ENCODE measurements around the gene FAM50B. TPM values are rescaled to one million over a fixed set of nuclear protein-coding genes. Genes with fewer than 3 reads are reported as not detected.

The FAM50B gene
- polyA plus RNA-seq, 4 donors = 9.3 to 13.0 (median 11.1) TPM

DNA sequence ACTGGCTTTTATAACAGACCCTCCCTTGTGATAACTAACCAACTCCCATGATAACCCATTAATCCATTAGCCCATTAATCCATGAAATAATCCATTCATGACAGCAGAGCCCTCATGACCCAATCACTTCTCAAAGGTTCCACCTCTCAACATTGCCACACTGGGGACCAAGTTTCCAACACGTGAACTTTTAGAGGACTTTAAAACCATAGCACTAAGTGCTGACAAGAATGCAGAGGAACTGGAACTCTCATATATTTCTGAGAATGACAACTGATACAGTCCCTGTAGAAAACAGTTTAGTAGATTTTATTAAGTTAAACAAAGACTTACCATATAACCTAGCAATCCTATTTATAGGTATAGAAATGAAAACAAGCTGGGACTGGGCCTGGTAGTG is 11.4 kb upstream of the FAM50B start:
- WGBS, 3 donors = 52 to 94% (median 88%) methylated on average over 1 of the region's 1 CpG
- Histone ChIP-seq H3K36me3 (ENCODE audit: control insufficient read depth in 3 of 3, insufficient read depth in 2 of 3, low read depth in 1 of 3, low read length in 3 of 3) (no peaks in the 10 kb centered on the region), H3K4me1 (ENCODE audit: control insufficient read depth in 3 of 3, insufficient read depth in 2 of 3, low read depth in 1 of 3, low read length in 2 of 3) (peaks cover 0 to 27% (median 2%) of the 10 kb centered on the region in 3 donors), H3K27me3 (ENCODE audit: control insufficient read depth in 3 of 3, insufficient read depth in 3 of 3, low read length in 3 of 3) (no peaks in the 10 kb centered on the region), H3K27ac (ENCODE audit: low read depth in 1 of 3, low read length in 2 of 3) (peak overlapping the region in 1 of 3 donors; percentile 9), H3K9me3 (ENCODE audit: control insufficient read depth in 2 of 2, insufficient read depth in 1 of 2, low read depth in 1 of 2, low read length in 1 of 2) (no peaks in the 10 kb centered on the region), H3K4me3 (ENCODE audit: low read depth in 1 of 3, low read length in 3 of 3) (no peak overlapping the region)
- DNase-seq (peak in 1 of 2 donors; percentile 31), FAIRE-seq (no peak)

DNA sequence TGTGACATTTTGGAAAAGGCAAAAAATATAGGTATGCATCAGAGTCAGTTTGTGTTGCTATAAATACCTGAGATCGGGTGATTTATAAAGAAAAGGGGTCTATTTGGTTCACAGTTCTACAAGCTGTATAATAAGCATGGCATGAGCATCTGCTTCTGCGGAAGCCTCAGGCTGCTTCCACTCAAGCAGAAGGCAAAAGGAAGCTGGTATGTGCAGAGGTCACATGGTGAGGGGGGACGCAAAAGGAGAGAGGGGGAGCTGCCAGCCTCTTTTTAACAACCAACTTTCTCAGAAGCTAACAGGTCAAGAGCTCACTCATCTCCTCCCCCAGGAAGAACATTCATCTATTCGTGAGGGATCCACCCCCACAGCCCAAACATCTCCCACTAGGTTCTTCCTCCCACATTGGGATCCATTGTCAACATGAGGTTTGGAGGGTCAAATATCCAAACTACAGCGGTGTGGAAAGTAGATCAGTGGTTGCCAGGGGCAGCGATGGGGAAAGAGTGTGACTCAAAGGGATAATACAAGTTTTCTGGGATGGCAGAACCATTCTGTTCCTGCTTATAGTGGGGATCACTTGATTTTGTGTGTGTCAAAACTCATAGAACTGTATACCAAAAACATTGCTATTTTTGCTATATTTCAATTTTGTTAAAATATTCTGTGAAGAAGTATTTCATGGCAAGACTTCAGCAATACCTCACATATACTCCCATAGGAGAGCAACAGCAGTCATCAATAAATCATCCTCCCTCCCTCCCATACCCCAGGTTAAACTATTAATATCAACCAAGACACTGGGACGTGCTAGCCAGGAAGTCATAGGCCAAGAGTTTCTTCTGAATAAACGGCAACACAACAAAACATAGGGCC is 9.9 kb upstream of the FAM50B start:
- no peak for FAIRE-seq
- no peak for DNase-seq
- no peak overlapping the region for H3K4me3 ChIP-seq (ENCODE audit: low read depth in 1 of 3, low read length in 3 of 3)
- H3K4me1 ChIP-seq (ENCODE audit: control insufficient read depth in 3 of 3, insufficient read depth in 2 of 3, low read depth in 1 of 3, low read length in 2 of 3) = peaks cover 0 to 27% (median 2%) of the 10 kb centered on the region in 3 donors
- H3K9me3 ChIP-seq (ENCODE audit: control insufficient read depth in 2 of 2, insufficient read depth in 1 of 2, low read depth in 1 of 2, low read length in 1 of 2) = no peaks in the 10 kb centered on the region
- H3K27me3 ChIP-seq (ENCODE audit: control insufficient read depth in 3 of 3, insufficient read depth in 3 of 3, low read length in 3 of 3) = no peaks in the 10 kb centered on the region
- WGBS, 3 donors = 84 to 93% (median 89%) methylated on average over 8 of the region's 8 CpGs
- no peak overlapping the region for H3K27ac ChIP-seq (ENCODE audit: low read depth in 1 of 3, low read length in 2 of 3)
- H3K36me3 ChIP-seq (ENCODE audit: control insufficient read depth in 3 of 3, insufficient read depth in 2 of 3, low read depth in 1 of 3, low read length in 3 of 3) = no peaks in the 10 kb centered on the region

DNA sequence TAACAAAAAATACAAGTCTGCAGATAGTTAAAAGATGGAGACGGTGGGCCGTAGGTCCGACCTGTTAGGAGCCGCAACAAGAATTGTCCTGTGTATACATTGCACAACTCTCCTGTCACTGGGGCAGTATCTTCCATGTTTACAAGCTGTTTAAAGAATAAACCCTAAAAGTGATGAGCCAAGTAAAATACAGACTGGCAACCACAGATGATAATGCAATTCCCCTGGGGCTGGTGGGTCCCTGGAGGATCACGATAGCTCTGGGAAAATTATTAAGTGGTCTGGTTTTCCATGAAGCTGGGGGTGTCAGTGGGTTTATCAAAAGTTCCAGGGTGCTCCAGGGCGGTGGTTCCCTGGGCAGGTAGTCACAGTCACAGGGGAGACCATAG is 8.1 kb upstream of the FAM50B start:
- WGBS, 3 donors = 93 to 94% (median 94%) methylated on average over 6 of the region's 6 CpGs
- H3K4me3 ChIP-seq (ENCODE audit: low read depth in 1 of 3, low read length in 3 of 3) = no peak overlapping the region
- no peaks in the 10 kb centered on the region for H3K36me3 ChIP-seq (ENCODE audit: control insufficient read depth in 3 of 3, insufficient read depth in 2 of 3, low read depth in 1 of 3, low read length in 3 of 3)
- FAIRE-seq (no peak), DNase-seq (peak in 1 of 2 donors; percentile 39)
- no peaks in the 10 kb centered on the region for H3K27me3 ChIP-seq (ENCODE audit: control insufficient read depth in 3 of 3, insufficient read depth in 3 of 3, low read length in 3 of 3)
- no peaks in the 10 kb centered on the region for H3K9me3 ChIP-seq (ENCODE audit: control insufficient read depth in 2 of 2, insufficient read depth in 1 of 2, low read depth in 1 of 2, low read length in 1 of 2)
- H3K4me1 ChIP-seq (ENCODE audit: control insufficient read depth in 3 of 3, insufficient read depth in 2 of 3, low read depth in 1 of 3, low read length in 2 of 3) = peaks cover 0 to 14% (median 0%) of the 10 kb centered on the region in 3 donors
- H3K27ac ChIP-seq (ENCODE audit: low read depth in 1 of 3, low read length in 2 of 3) = no peak overlapping the region

DNA sequence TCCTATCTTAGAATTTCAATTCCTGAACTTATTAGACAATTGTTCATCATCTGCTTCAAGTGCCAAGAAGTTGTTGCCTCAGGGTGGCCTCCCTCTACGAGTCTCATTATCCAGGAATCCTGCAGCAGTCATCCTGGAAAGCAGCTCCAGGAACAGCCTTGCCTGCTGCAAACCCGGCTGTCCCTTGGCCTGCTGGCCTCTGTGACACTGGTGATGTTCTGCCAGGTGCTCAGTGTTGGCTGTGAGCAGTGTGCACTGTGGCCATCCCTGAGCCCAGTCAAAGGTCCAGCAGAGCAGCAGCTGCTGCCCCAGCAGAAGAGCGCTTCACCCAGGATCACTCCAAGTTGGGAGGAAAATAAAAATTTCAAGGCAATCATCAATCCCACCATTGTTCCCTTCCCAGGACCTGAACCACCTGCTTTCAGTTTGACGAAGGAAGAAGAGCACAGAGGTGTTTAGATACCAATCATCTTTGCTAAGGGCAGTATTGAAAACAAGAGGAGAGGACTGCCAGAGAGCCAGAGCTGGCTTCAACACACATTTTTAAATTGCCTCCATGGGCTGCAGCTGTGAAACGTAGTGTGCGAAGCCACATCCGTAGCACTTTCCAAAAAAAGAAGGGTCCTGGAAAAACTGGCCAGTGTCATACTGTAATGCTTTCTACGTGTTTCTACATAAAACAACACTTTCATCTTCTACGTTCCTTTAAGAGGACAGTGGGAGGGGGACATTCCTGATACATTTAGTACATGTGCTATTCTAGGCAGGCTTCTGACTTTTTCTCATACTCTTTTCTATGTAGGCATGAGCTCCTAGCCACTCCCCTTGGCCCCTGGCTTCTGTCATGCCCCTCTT is 7.2 kb upstream of the FAM50B start:
- no peaks in the 10 kb centered on the region for H3K27me3 ChIP-seq (ENCODE audit: control insufficient read depth in 3 of 3, insufficient read depth in 3 of 3, low read length in 3 of 3)
- no peaks in the 10 kb centered on the region for H3K9me3 ChIP-seq (ENCODE audit: control insufficient read depth in 2 of 2, insufficient read depth in 1 of 2, low read depth in 1 of 2, low read length in 1 of 2)
- H3K4me1 ChIP-seq (ENCODE audit: control insufficient read depth in 3 of 3, insufficient read depth in 2 of 3, low read depth in 1 of 3, low read length in 2 of 3) = peaks cover 0 to 10% (median 0%) of the 10 kb centered on the region in 3 donors
- FAIRE-seq (no peak), DNase-seq (no peak)
- 66 to 78% (median 78%) methylated on average over 9 of the region's 9 CpGs for WGBS, 3 donors
- no peak overlapping the region for H3K4me3 ChIP-seq (ENCODE audit: low read depth in 1 of 3, low read length in 3 of 3)
- H3K36me3 ChIP-seq (ENCODE audit: control insufficient read depth in 3 of 3, insufficient read depth in 2 of 3, low read depth in 1 of 3, low read length in 3 of 3) = no peaks in the 10 kb centered on the region
- no peak overlapping the region for H3K27ac ChIP-seq (ENCODE audit: low read depth in 1 of 3, low read length in 2 of 3)

DNA sequence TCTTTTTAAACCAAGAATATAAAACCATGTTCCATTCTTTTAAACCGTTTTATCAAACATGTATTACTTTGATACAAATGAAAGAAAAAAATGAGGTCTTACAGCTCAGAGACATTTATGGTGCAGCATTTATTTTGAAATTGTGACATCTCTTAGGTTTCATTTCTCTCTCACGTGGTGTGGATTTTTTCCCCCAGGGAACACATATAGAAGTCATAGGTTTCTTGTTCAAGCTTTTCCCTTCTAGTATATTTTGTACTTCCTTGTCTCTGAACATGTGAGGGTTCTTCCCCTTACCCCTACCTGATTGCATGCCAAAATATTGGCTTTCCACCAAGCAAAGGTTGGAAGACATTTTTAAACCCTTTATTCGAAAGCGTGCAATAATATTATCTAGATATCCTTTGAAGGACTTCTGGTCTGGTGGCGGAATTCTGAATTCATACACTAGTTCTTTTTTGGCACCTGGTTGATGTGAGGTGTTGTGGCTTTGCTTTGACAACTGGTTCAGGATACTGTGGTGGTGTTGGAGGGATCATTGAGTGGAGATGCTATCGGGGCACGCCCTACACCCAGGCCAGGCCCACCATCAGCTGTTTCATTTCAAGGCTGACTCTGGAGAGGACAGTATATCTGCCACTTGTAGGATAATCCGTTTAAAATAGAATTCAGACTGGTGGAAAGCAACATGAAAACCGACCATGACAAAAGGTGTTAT is 5.6 kb upstream of the FAM50B start:
- no peaks in the 10 kb centered on the region for H3K9me3 ChIP-seq (ENCODE audit: control insufficient read depth in 2 of 2, insufficient read depth in 1 of 2, low read depth in 1 of 2, low read length in 1 of 2)
- no peaks in the 10 kb centered on the region for H3K27me3 ChIP-seq (ENCODE audit: control insufficient read depth in 3 of 3, insufficient read depth in 3 of 3, low read length in 3 of 3)
- H3K4me1 ChIP-seq (ENCODE audit: control insufficient read depth in 3 of 3, insufficient read depth in 2 of 3, low read depth in 1 of 3, low read length in 2 of 3) = peaks cover 0 to 15% (median 0%) of the 10 kb centered on the region in 3 donors
- peak overlapping the region in 1 of 3 donors; percentile 32 for H3K27ac ChIP-seq (ENCODE audit: low read depth in 1 of 3, low read length in 2 of 3)
- 76 to 80% (median 78%) methylated on average over 9 of the region's 9 CpGs for WGBS, 3 donors
- no peak for DNase-seq
- FAIRE-seq = no peak
- H3K36me3 ChIP-seq (ENCODE audit: control insufficient read depth in 3 of 3, insufficient read depth in 2 of 3, low read depth in 1 of 3, low read length in 3 of 3) = no peaks in the 10 kb centered on the region
- H3K4me3 ChIP-seq (ENCODE audit: low read depth in 1 of 3, low read length in 3 of 3) = no peak overlapping the region

DNA sequence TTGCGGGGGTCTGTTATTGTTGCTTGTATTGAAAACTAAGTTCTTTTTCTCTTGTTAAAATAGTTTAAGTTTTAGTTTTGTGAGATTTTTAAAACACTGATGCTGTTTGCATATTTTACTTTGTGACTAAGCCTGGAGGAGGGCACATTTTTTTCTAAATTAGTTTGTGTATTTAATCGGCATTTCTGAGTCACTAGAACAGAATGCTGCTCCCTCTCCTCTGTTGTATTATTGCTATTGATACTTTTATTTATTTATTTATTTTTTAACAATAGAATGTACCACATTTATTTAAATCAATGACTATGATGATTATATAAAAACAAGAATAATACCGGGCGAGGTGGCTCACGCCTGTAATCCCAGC is 5.1 kb upstream of the FAM50B start:
- WGBS, 3 donors = 89 to 95% (median 93%) methylated on average over 5 of the region's 5 CpGs
- Histone ChIP-seq H3K9me3 (ENCODE audit: control insufficient read depth in 2 of 2, insufficient read depth in 1 of 2, low read depth in 1 of 2, low read length in 1 of 2) (no peaks in the 10 kb centered on the region), H3K4me1 (ENCODE audit: control insufficient read depth in 3 of 3, insufficient read depth in 2 of 3, low read depth in 1 of 3, low read length in 2 of 3) (peaks cover 0 to 15% (median 0%) of the 10 kb centered on the region in 3 donors), H3K4me3 (ENCODE audit: low read depth in 1 of 3, low read length in 3 of 3) (no peak overlapping the region), H3K27me3 (ENCODE audit: control insufficient read depth in 3 of 3, insufficient read depth in 3 of 3, low read length in 3 of 3) (no peaks in the 10 kb centered on the region), H3K36me3 (ENCODE audit: control insufficient read depth in 3 of 3, insufficient read depth in 2 of 3, low read depth in 1 of 3, low read length in 3 of 3) (no peaks in the 10 kb centered on the region), H3K27ac (ENCODE audit: low read depth in 1 of 3, low read length in 2 of 3) (no peak overlapping the region)
- DNase-seq = no peak
- no peak for FAIRE-seq

DNA sequence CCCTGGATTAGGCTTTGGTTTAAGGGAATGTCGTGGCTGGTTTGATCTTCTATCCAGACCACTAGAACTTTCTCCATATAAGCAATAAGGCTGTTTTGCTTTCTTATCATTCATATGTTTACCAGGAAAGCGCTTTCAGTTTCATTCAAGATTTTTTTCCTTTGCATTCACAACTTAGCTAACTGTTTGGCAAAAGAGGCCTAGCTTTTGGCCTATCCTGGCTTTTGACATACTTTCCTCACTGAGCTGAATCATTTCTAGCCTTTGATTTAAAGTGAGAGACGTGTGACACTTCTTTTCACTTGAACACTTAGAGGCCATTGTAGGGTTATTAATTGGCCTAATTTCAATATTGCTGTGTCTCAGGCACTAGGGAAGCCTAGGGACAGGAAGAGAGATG is 1.7 kb upstream of the FAM50B start:
- WGBS, 3 donors = 26 to 39% (median 27%) methylated on average over 3 of the region's 3 CpGs
- peaks cover 0 to 9% of the 10 kb centered on the region in 2 donors for H3K9me3 ChIP-seq (ENCODE audit: control insufficient read depth in 2 of 2, insufficient read depth in 1 of 2, low read depth in 1 of 2, low read length in 1 of 2)
- H3K4me1 ChIP-seq (ENCODE audit: control insufficient read depth in 3 of 3, insufficient read depth in 2 of 3, low read depth in 1 of 3, low read length in 2 of 3) = peaks cover 0 to 5% (median 0%) of the 10 kb centered on the region in 3 donors
- H3K27me3 ChIP-seq (ENCODE audit: control insufficient read depth in 3 of 3, insufficient read depth in 3 of 3, low read length in 3 of 3) = no peaks in the 10 kb centered on the region
- H3K27ac ChIP-seq (ENCODE audit: low read depth in 1 of 3, low read length in 2 of 3) = peak overlapping the region; percentile 40 to 50 (median 50)
- FAIRE-seq (no peak), DNase-seq (peak; percentile 37 to 51)
- no peak overlapping the region for H3K4me3 ChIP-seq (ENCODE audit: low read depth in 1 of 3, low read length in 3 of 3)
- peaks cover 0 to 3% (median 0%) of the 10 kb centered on the region in 3 donors for H3K36me3 ChIP-seq (ENCODE audit: control insufficient read depth in 3 of 3, insufficient read depth in 2 of 3, low read depth in 1 of 3, low read length in 3 of 3)

DNA sequence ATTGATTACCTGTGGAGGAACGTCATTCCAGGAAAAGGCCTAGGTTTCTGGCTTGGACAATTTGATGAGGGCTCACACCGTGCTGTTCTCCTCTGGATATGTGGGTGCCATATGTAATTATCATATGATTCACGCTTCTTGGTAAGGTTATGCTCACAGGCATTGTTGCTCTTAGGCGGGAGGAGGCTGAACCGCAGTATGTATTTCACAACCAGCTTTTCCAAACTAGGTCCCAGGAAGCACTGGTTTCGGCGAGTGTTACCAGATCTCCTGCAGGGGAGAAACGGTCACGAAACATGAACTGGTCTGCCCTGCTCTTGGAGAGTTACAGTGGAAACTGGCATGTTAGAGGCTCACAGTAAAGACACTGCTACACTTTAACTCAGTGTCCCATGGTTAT is 793 bp upstream of the FAM50B start:
- H3K4me1 ChIP-seq (ENCODE audit: control insufficient read depth in 3 of 3, insufficient read depth in 2 of 3, low read depth in 1 of 3, low read length in 2 of 3) = peaks cover 0 to 5% (median 0%) of the 10 kb centered on the region in 3 donors
- H3K4me3 ChIP-seq (ENCODE audit: low read depth in 1 of 3, low read length in 3 of 3) = no peak overlapping the region
- DNase-seq (no peak), FAIRE-seq (no peak)
- H3K27ac ChIP-seq (ENCODE audit: low read depth in 1 of 3, low read length in 2 of 3) = peak overlapping the region; percentile 45 to 82 (median 46)
- peaks cover 0 to 3% (median 0%) of the 10 kb centered on the region in 3 donors for H3K36me3 ChIP-seq (ENCODE audit: control insufficient read depth in 3 of 3, insufficient read depth in 2 of 3, low read depth in 1 of 3, low read length in 3 of 3)
- peaks cover 0 to 9% of the 10 kb centered on the region in 2 donors for H3K9me3 ChIP-seq (ENCODE audit: control insufficient read depth in 2 of 2, insufficient read depth in 1 of 2, low read depth in 1 of 2, low read length in 1 of 2)
- 90 to 98% (median 94%) methylated on average over 9 of the region's 9 CpGs for WGBS, 3 donors
- no peaks in the 10 kb centered on the region for H3K27me3 ChIP-seq (ENCODE audit: control insufficient read depth in 3 of 3, insufficient read depth in 3 of 3, low read length in 3 of 3)

Data from small intestine (tissue), 7 donors.